ENCODE results near the gene RYR1. TPM values are rescaled to one million over a fixed set of nuclear protein-coding genes. Genes with fewer than 3 reads are reported as not detected.
"Not testable (repeated sequence)": the region's sequence is repeated elsewhere in the genome, so short reads cannot be mapped to it uniquely, and the experiment has no call there.

The RYR1 gene
- total and polyA plus RNA-seq, 2 experiments from 2014 or later, result 0.07 to 0.21 TPM

- Histone ChIP-seq H3K36me3 (replicated peaks; ENCODE audit: insufficient read depth, low read depth) (no peaks in the 10 kb centered on the region), H3K4me2 (no peak overlapping the region), H3K9me2 (replicated peaks; ENCODE audit: insufficient read depth) (no peaks in the 10 kb centered on the region), H3K27me3 (no peaks in the 10 kb centered on the region), H3K4me1 (ENCODE audit: insufficient read depth) (no peaks in the 10 kb centered on the region), H2AFZ (no peak overlapping the region), H4K20me1 (ENCODE audit: insufficient read depth, poor library complexity, severe bottlenecking) (no peaks in the 10 kb centered on the region), H3K9me3 (ENCODE audit: low read depth) (no peaks in the 10 kb centered on the region), H3K79me2 (no peaks in the 10 kb centered on the region), H3K4me3 (no peak overlapping the region), H3K27ac (no peak overlapping the region)
- DNase-seq (ENCODE audit: low spot score), result no peak
- 77% methylated on average over 7 of the region's 7 CpGs for WGBS (ENCODE audit: low lambda C conversion rate, missing lambda C conversion rate)
- no peak for TF ChIP-seq CTCF (IDR thresholded peaks at IDR 0.05; ENCODE audit: poor library complexity)
- no peak for TF ChIP-seq EZH2 (IDR thresholded peaks at IDR 0.05; ENCODE audit: borderline replicate concordance)
- no peak for TF ChIP-seq EZH2phosphoT487 (IDR thresholded peaks at IDR 0.05; ENCODE audit: low read depth, severe bottlenecking, unreplicated experiment)
These were observed 8.2 kb upstream of the RYR1 start for GRCh38 chr19:38425222-38425809.

GRCh38 chr19:38425810-38426466 lies 7.6 kb upstream of the RYR1 start, which contains the start of gene RASGRP4:
RASGRP4 (minus strand) TSS chr19:38426219; CDS start chr19:38426091, 128 bp downstream.
- no peaks in the 10 kb centered on the region for H3K9me3 ChIP-seq (ENCODE audit: low read depth)
- H4K20me1 ChIP-seq (ENCODE audit: insufficient read depth, poor library complexity, severe bottlenecking), result no peaks in the 10 kb centered on the region
- H3K4me2 ChIP-seq, result no peak within 1 kb of the TSS
- H2AFZ ChIP-seq, result no peak within 1 kb of the TSS
- no peak for DNase-seq (ENCODE audit: low spot score)
- no peak within 1 kb of the TSS for H3K27ac ChIP-seq
- H3K27me3 ChIP-seq, result no peaks in the 10 kb centered on the region
- H3K4me1 ChIP-seq (ENCODE audit: insufficient read depth), result no peaks in the 10 kb centered on the region
- H3K79me2 ChIP-seq, result no peaks in the 10 kb centered on the region
- no peaks in the 10 kb centered on the region for H3K36me3 ChIP-seq (replicated peaks; ENCODE audit: insufficient read depth, low read depth)
- TF ChIP-seq EZH2phosphoT487 (IDR thresholded peaks at IDR 0.05; ENCODE audit: low read depth, severe bottlenecking, unreplicated experiment), result no peak
- TF ChIP-seq EZH2 (IDR thresholded peaks at IDR 0.05; ENCODE audit: borderline replicate concordance), result no peak
- TF ChIP-seq CTCF (IDR thresholded peaks at IDR 0.05; ENCODE audit: poor library complexity), result no peak
- WGBS (ENCODE audit: low lambda C conversion rate, missing lambda C conversion rate), result 56% methylated on average over 16 of the region's 20 CpGs
- H3K4me3 ChIP-seq, result no peak within 1 kb of the TSS
- no peaks in the 10 kb centered on the region for H3K9me2 ChIP-seq (replicated peaks; ENCODE audit: insufficient read depth)

- not testable (repeated sequence) for H3K36me3 ChIP-seq (replicated peaks; ENCODE audit: insufficient read depth, low read depth); H4K20me1 ChIP-seq (ENCODE audit: insufficient read depth, poor library complexity, severe bottlenecking)
- 85% methylated on average over 17 of the region's 17 CpGs for WGBS (ENCODE audit: low lambda C conversion rate, missing lambda C conversion rate)
These were observed 6.3 kb upstream of the RYR1 start for GRCh38 chr19:38427035-38427677.

More at GRCh38 chr19:38427035-38427677, 6.3 kb upstream of the RYR1 start:
- not testable (repeated sequence) for H3K4me3 ChIP-seq; H3K27ac ChIP-seq; DNase-seq (ENCODE audit: low spot score); H3K4me2 ChIP-seq; H3K9me2 ChIP-seq (replicated peaks; ENCODE audit: insufficient read depth); H2AFZ ChIP-seq; H3K9me3 ChIP-seq (ENCODE audit: low read depth); H3K4me1 ChIP-seq (ENCODE audit: insufficient read depth); H3K27me3 ChIP-seq; H3K79me2 ChIP-seq

All from hepatocyte (in vitro differentiated cells).